Activated T-cell treated with anti-CD3 and anti-CD28 coated beads, Interleukin-2, amount 50 U/mL, for 48 hours (primary cell): ENCODE data around the gene TMA7.

Experiments
- DNase-seq, 2 experiments: peaks; one replicate each; pipeline ENCODE4 v3.0.0-alpha.2; 2020

The TMA7 gene

DNA sequence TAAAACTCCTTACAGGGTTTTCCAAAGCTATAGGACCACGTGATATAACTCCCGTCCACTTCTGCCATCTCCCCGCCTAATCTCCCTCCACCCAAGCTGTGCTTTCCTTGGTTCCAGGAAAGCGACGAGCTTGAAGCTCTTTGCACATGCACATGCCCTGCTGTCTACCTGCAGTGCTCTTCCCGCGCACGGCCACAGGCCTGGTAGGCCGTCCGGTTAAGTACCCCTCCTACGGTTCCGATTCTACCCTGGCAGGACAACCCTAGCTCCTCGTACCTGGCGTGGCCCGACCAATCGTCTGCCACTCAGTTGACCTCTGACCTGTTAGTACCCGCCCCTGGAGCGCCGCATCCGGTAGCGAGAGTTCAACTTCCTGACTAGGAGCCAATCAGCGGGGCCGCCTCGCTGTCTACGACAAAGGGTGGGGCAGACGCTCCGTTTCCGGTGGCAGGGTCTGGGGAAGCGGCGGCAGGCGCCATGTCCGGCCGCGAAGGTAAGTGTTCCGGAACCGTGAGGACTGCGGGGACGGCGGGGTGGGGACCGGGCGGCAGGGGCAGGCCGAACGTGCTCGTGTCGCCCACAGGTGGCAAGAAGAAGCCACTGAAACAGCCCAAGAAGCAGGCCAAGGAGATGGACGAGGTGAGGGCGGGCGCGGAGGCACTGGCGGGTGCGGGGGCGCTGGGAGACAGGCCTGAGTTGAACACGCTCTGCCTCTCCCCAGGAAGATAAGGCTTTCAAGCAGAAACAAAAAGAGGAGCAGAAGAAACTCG, at the start of gene TMA7, which contains the start of gene CCDC51:
TSS of gene TMA7 (plus strand) at position 438 of the 770 bp plus-strand sequence. CDS start at position 478, 40 bp downstream.
TSS of gene CCDC51 (minus strand) at position 300 of the 770 bp plus-strand sequence. CDS start 4,991 bp downstream, outside the sequence.
- DNase-seq, result peak; percentile 98 to 99

DNA sequence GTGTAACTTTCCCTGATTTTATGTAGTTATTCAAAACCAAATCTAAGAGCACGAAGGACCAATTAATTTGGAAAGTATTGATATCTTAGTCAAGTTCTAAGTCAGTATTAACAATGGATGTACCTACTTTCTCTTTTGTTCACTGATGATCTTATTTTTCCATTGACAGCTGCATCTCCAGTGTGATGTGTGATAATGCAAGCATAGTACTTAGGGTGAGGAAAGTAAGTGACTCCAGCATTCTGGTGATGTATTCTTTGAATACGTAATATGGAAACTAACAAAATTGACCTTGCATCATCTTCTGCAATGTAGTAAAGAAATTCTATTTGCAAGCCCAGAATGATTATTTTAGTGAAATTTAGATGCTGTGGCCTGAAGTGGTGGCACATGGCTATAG, 45.7 kb upstream of the TMA7 start:
- DNase-seq, result no peak

DNA sequence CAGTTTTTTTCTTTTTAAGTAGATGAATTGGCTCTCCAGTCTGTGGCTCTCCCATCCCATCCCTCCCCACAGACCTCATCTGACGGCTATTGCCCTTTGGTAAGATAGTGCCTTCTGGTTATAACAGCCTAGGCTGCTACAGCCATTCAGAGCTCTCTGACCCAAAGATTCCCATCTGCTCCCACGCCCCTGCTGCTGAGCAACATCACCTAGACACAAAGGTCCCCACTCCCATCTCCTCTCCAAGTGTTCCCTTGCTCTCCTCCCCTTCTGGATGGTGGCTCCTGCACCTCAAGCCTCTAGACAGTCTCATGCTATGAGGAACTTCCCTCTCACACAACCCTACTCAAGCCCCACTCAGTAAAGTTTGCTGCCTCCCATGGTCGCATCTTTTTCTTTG, 44.3 kb upstream of the TMA7 start:
- no peak for DNase-seq

DNA sequence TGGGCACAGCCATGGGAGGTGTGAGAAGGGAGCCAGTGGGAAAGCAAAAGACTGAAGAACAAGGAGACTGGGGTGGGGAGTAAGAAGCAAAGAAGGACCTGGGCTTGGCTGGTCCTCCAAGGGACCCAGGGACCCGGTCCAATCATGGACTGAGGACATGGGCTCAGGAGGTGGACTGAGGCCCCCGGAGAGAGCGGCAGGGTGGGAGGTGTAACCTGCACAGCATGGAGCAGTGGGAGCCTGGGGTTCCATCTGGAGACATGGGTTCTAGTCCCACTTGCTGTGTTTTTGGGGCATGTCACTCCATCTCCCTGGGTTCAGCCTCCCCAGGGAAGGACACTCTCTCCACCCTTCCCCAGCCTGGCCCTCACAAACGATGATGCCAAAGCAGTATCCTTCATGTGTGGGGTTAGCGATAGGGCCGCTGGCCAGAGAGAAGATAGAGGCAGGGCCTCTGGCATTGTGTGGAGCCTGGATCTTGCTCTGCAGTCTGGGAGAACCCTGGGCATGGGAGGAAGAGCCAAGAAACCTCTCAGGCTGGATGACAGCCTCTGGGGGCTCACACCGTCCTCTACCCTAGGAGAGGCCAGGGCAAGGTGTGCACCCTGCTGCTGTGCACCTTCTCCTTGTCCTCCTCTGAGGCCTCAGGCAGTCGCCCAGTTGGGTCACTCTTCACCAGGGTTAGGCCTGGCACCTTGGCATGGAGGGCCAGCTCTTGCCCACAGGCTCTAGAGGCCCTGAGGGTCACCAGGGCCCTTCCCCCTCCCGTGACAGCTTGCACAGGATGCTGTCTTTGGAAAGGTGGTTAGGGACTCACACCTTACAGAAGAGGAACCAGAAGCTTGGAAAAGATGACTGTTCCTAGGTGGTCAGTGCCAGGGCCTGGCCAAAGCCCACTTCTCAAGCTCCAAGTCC, 42.0 kb upstream of the TMA7 start:
- no peak for DNase-seq

DNA sequence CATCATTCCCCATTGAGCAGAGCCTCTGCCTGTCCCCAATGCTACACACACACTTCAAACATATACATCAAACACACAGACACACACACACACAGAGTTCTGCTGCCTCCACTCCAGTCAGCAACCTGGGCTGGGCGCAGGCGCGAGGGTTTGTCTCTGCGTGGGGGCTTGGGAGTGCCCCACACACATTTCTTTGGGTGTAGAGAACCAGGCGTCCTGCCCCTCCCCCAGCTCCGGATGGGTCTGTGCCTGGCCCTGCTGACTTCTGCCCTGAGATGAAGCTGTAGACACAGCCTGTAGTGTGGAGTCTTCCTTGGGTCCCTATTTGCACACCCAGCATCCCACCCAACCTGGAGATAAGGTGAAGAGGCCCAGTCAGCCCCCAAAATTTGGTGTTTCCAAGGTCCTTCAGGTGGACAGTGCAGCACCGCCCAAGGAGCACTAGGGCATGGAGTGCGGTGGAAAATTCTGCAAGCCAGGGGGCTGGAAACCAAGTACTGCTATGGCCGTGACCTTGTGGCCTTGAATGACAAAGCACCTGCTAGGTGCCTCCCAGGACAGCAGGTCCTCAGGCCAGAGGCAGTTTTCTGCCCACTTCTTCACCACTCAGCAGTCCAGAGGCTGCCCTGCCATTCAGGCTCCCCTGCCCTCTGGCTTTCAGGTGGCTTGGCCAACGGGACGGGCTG, 41.2 kb upstream of the TMA7 start:
- DNase-seq, result no peak

DNA sequence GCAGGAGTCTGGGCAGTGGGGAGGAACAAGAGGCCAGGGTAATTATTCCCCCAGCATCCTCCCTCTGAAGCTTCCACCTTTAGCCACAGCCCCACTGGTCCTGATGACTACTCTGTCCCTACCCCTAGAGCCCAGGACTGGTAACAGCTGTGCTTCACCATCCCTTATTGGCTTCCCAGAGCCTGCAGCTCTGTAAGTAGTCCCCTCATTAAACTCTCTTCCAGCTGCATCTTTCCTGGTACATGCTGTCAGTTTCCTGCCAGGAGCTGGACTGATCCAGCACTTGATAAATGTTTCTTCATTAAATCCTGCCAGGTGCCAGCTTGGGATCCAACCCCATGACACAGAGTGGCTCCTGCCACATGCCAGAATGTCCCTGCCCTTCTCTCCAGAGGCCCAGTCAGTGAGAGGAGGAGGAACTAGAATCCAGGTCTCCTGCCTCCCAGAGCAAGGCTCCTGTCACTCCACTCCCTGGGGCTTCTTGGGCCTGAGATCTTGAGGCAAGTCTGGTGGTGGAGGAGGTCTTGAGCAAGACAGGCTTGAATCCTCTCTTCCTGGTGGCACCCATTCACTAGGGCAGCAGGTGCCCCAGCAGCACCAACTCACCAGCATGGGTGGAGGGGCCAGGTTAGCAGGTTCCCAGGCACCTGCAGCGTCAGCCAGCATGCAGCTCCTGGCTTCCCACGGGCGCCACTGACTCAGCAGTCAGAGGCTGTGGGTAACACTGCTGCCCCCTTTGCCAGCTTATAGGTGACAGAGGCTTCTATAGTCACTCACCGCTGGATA, 40.5 kb upstream of the TMA7 start:
- peak in 1 of 2 experiments; percentile 14 for DNase-seq

DNA sequence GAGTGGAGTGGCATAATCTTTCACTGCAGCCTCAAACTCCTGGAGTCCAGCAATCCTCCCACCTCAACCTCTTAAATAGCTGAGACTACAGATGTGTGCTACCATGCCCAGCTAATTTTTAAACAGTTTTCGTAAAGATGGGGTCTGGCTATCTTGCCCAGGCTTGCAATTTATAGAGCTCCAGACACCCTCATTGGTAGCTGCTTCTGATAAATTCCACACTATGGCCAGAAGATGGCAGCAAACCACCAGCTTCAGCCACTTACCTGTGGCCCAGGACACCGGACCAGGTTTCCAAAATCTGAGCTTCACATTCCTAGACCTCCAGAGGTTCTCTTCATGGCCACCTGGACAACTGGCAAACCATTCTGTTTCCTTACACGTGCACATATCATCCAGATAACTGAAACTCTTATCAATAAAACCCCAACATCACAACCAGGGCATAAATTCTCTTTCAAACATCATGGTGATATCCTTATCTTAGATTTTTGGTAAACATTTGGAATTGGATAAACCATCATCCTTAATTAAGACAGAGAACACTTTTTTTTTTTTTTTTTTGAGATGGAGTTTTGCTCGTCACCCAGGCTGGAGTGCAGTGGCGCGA, 39.1 kb upstream of the TMA7 start:
- peak; percentile 63 to 67 for DNase-seq

DNA sequence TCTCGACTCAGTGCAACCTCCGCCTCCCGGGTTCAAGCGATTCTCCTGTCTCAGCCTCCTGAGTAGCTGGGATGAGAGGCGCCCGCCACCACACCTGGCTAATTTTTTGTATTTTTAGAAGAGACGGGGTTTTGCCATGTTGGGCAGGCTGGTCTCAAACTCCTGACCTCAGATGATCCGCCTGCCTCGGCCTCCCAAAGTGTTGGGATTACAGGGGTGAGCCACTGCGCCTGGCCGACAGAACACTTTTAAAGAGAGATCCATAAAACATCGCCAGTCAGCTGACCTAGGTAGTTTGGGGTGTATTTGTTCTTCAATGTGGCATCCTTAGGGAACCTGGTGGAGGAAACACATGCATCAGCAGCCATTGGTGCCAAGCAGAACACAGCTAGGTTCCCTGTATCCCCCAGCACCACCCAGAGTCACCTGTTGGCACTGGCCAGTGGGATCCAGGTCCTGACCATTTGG, 38.6 kb upstream of the TMA7 start:
- peak in 1 of 2 experiments; percentile 13 for DNase-seq

DNA sequence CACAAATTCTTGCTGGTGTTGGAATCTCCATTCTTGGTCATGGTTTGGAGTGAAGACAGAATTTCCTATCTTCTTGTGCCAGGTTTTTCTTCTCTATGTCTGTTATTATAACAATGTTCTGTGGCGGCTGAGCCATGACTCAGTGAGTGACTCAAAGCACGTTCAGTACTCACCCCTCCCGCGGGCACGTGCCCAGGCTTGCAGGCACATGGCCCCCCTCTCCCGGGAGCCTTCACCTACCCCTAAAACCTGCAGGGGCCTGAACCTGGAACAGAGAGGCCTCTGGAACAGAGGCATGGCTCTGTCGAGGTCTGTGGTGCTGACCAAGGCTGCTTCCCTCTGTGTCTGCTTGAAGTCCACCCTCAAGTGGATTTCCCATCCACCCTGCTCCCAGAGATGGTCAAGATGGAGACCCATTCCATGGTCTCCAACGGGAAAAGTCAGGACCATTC, 37.8 kb upstream of the TMA7 start:
- DNase-seq, result peak; percentile 16 to 17

DNA sequence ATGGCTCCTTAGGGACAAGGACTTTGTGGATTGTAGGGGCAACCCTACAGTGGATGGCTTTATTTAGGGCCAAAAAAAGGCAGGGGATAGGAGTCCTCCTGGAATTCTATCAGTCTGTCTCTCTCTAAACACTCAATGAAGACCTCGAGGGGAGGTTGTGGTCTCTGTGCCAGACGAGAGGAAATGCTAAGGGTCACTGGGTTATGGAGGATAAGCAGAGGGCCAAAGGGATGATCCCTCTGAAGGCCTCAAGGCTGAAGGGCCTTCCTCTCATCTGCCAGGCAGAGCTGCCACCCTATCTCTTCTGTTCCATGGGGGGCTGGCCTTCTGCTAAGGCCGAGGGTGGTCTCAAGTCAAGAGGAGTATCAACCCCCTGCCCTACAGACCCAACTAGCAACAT, 37.1 kb upstream of the TMA7 start:
- peak; percentile 10 to 12 for DNase-seq

DNA sequence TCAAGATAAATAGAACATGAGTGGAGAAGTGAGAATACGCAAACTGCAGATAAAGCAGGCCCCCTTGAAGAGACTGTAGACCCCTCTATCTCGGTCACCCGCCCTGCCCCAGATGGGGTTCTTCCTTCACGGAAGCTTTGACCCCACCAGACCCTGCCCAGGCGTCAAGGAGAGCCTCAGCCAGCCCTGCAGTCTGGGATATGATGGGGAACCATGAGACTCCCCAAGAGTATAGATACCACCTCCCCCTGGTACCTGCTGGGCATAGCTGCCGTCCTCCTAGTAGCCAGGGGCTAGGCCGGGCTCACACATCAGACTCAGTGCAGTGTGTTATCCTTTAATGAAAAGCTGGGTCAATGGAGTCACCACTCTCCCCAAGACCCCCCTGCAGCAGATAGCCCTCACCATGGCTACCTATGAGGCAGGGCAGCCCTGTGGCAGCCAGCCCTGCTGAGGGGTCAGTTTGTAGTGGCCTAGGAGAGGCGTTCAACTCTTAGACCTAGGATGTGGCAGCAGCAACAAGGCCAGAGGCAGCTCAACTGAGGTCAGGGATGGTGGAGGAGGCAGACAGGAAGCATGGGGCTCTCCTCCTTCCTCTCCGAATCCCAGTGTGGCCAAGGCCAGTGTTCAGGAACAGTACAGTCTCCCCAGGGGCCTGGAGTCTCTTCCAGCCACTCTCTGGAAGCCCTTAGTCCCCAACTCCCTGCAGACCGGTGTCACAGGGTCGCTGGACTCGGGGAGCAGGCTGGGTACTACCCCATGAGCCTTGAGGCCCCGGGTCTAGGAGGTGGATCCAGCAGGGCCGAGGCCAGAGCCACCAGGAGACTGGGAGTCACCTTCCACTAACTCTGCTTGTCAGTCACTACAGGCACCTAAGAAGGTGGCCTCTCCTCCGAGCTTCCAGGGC, 36.3 kb upstream of the TMA7 start:
- peak; percentile 9 to 12 for DNase-seq

DNA sequence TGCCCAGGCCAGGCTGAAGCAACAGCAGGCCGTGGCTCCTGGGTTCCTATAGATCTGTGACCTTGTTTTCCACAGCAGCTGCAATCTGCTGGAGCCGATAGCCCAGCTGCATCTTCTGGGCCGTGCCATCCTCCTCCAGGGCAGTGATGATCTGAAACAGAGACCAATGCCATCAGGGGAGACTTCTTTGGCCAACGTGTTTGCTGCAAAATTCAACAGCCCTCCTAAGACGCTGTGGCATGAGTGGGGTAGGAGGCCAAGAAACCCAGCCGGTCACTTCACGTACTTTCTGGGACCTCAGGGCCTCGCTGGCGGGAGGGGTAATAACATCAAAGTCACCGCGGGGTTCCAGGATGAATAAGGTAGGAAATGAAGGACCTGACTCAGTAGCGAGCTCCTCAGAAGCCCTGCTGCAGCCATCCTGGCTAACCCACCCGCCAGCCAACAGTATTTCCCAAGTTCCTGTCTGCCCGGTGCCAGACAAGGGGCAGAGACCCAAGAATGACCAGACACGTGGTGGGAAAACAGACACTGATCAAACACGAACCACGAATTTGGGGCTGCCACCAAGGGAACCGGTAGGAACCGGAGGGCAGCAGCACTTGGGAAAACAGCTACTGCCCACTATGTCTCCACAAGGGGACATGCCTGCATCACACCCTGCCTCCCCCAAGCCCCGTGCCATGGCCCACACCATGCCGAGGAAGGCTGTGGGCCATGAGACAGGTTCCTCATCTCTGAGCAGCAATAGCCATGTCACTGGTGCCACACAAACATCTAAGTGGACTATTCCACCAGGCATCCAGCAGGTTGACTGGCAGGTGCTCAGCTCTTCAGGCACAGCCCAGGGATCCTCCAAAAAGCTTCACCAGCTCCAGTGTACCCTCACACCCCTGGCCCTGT, 35.4 kb upstream of the TMA7 start:
- DNase-seq, result peak in 1 of 2 experiments; percentile 12

DNA sequence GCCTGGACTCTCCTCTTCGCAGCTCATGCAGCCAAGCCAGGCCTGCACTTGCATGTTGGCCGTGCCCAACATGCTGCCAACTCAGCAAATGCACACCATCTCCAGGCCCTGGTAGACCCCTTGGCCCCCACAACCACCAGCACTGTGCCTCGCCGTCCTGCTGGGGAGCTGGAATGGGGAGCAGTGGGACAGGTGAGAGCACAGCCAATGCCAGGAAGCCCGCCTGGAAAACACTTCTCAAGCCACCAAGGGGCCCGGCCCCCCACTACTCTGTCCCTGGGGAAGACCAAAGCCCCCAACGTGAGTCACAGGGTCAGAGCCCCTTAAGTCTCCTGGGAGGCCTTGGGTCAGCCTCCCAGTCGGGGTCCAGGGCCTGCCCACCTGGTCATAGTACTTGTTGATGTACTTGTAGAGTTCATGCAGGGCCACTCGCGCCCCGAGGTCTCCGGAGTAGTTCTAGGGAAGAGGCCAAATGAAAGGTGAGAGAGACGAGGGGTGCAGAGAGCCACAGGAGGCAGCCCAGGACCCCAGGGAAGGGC, 34.6 kb upstream of the TMA7 start:
- peak; percentile 13 to 14 for DNase-seq

DNA sequence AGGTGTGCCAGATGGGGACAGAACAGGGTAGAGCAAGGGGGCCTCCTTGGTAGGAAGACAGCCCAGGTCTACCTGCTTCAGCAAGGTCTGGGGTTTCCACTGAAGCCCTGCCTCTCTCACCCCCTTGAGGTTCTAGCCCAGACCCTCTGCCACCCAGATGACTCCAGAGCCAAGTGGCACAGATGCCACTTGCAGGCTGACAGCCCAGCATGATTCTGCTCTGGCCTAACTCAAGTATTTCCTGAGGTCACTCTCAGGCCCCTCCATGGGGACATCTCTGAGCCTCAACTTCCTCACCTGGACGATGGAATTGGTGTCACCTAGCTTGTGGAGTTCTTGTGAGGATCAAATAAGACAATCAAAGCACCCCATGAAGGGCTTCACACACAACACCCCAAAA, 34.1 kb upstream of the TMA7 start:
- peak; percentile 10 to 12 for DNase-seq

DNA sequence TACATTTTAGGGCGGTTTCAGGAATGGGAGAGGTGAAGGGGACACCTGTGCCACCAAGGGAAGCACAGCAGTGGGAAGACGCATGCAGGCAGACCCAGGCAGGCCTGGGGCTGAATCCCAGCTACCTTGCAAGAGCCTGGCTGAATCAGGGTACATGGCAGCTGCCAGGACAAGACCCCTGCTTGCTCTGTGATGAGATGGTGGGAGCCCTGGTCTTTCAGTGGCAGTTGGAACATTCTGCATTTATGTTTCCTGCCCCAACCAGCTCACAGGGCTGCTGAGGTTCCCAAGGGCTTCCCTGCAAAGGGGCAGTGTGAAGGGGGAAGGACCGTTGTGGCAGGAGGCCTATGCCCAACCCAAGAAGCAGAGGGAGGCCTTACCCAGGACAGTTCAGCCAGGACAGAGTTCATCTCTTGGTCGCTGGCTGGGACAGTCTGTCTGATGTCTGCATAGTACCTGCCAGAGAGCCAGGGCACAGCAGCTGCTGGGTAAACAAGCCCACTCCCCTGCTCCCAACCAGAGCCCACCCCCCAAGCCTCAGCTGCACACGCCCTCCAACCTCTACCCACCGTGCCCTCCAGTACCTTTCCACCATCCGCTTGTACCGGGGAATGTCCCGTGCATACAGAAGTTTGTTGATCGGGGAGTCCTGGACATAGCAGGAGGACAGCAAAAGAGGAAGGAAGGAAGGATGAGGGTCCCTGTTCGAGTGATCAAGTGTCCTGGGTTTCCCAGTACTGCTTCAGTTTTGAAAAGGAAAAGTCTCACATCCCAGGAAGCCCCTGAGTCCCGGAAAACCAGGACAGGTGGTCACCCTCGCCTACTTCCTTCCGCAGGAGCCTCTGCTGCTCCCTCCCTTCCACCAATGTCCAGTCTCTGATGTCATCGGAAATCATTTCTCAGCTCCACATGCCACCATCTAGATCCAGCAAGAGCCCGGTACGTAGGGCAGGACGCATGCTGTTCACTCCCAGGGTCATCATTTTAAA, 33.3 kb upstream of the TMA7 start:
- DNase-seq, result peak; percentile 11 to 12

DNA sequence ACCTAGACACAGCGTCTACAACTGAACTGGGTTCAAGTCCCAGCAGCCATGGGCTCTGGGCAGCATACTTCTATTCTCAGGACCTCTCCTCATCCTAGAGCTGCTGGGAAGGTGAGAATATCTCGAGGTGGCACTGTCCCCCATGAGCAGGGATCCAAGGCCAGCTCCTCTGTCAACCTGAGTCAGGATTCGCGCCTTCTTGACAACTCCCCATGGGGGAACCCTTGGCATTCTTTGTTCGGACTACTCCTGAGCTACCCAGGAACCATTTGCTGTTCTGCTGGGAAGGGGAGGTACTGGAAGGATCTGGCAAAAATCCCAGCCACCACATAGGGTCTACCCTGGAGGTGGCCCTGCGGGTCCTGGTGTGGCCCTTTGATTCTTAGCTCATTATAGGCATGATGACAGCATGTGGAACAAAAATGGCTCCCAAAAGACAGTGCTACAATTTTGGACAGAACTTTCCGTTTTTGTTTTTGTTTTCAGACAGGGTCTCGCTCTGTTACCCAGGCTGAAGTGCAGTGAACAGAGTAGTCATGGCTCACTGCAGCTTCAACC, 32.4 kb upstream of the TMA7 start:
- no peak for DNase-seq

DNA sequence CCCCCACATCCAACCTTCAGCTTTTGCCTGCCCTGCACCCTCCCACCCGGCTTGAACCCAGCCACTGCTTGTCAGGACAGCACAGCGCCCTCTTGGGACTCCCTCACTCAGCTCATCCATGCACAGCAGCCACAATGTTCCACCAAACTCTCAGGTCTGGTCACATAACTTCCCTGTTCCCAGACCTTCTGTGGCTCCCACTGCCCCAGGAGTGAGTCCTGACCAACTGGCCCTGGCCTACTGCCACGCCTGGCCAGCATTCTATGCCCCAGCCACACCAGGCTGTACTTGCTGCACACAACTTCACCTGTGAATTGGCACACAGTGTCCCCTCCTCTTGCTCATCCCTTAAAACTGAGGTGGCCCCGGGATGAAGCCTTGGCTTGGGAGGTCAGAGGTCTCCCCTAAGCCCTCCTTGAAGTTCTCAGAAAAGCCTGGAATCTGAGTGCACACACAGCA, 31.2 kb upstream of the TMA7 start:
- DNase-seq, result peak in 1 of 2 experiments; percentile 22
